Activated CD8-positive, alpha-beta memory T cell treated with anti-CD3 and anti-CD28 coated beads for 48 hours (primary cell): Measurements from ENCODE around the gene ATP1B1.

Experiments used
- DNase-seq, 3 experiments: peaks; one replicate each; pipeline ENCODE4 v3.0.0-alpha.2; 2020; ENCODE audit warnings: low read depth in 2 of 3, low spot score in 2 of 3

The ATP1B1 gene

GRCh38 chr1:169106095-169106920 is at the start of gene ATP1B1:
Gene ATP1B1 (plus strand): TSS chr1:169106690. CDS start chr1:169106830, 140 bp downstream.
- DNase-seq, result peak; percentile 50 to 64 (median 64)

- no peak for DNase-seq
Observed at GRCh38 chr1:169059421-169059820, 47.1 kb upstream of the ATP1B1 start.

DNA sequence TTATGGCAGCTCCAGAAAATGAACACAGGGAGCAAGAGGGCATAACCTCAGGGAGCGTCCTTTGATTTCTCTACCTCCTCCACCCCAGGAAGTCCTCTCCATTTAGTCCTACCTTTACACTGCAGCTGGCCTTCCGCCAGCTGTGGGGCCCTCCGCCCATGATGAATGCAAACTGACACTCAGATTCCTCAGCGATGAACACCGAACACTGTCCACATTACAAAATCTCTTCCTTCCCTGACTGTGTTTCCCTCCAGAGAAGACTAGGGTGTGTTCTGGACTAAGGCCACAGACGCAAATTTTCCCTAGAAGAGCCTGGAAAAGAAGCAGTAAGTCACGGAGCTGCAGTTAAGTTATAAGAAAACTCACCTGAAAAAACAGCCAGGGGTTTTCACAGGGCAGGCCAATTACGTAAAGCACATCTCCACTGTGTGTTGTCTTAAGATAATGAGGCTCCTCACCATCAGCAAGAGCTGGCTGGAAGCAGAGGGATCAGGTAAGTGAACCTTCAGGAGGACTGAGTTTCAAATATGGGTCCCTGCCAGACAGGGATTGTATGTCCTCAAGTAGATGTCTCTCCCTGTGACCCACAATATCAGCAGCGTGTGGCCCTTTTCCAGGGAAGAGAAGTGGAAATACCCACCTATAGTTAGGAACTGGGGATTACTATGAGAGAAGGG is 46.3 kb upstream of the ATP1B1 start:
- no peak for DNase-seq

DNA sequence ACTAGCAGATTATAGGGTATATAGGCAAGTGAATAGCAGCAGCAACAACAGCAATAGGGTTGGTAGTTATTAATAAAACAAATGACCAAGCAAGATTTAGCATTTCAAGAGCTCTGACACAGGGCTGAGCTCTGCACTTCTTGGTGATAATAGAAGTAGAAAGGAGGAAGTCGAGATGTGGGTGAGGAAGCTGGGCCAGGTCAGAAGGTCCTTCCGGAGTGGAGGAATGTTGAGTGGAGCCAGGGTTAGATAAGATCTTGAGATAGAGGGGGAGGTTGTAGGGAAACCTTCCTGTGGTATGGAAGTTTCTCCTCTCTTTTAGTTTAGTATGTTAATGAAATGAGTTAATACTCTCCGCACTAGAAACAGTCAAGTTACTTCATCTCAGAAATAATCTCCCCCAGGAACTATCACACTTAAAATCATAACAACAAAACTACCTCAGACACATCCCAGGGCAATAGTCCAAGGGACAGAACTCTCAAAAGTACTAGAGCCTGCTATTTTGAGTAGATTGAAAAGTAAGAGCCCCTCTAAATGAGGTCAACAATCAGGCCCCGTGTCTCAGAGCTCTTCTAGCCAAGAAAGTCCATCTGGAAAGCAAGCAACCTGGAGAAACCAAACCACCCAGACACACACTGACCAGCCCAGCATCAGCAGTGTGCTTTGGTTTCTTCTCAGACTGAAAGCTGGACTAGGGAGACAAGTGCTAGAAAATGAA is 45.4 kb upstream of the ATP1B1 start:
- no peak for DNase-seq

DNA sequence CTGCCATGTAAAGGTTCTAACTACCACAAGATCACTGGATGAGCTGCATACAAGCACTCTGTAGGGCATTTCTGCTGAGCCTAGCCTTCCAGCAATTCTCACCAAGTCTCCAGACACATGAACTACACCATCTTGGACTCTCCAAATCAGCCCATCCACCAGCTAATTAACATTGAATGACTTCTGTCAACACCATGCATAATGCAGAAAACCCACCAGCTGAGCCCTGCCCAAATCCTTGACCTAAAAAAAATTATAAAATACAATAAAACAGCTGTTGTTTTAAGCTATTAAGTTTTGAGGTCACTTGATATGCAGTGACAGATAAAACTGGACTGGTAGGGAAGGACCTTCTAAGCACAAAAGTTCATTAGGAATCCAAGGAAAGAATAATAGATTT is 44.3 kb upstream of the ATP1B1 start:
- DNase-seq, result no peak

GRCh38 chr1:169064103-169064502 is 42.4 kb upstream of the ATP1B1 start:
- DNase-seq, result no peak

DNA sequence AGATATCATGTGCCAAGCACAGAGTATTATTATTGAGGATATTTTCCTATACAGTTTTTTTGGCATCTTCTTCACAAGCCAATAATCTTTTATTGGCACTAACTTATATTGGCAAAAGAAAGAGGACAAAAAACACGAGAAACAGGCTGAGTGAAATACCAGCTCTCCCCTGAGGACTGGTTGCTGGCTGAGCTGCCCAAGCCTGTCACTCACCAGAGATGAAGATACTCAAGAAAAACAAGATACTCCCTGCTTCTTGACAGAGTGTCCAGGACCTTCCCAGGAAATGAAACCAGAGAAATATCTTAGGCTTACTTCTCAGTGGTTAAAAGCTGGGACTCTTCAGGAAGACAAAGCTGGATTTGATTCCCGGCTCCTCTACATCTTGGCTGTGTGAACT is 35.9 kb upstream of the ATP1B1 start:
- DNase-seq, result no peak

- DNase-seq, result no peak
Observed at GRCh38 chr1:169070958-169071357, 35.5 kb upstream of the ATP1B1 start.

- no peak for DNase-seq
Observed at GRCh38 chr1:169072945-169073725, 33.4 kb upstream of the ATP1B1 start.

DNA sequence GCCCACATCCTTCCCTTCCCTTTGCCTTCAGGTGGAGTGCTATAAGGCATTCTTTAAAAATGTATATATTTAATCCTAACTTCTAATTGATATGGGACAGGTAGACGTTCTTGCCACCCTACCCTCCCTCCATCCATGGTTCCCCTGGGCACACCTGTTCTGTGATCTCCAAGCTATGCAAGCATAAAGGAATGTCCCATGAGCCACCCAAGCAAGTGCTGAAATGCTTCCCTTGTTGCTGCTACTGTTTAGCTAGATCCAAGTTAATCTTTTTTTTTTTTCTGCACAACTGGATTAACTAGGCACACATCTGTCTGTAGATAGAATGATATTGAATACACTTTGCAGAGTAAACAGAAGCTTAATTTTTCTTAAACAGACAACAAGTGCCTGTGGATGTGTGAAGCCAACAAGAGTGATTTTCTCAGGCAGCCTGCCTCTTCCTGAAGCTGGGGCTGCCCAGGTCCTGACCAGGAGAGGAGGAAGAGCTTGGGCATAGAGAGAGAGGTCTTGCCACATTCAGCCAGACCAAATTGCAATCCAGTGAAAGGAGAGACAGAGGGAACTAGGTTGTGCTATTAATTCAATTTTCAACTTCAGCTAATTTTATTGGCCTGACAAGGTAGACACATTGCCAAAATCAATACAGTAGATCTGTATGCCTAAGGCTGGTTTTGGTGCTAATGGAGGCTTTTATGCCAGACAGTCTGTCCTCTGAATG is 28.2 kb upstream of the ATP1B1 start:
- DNase-seq, result no peak

GRCh38 chr1:169081503-169082123 is 24.9 kb upstream of the ATP1B1 start:
- no peak for DNase-seq

- DNase-seq, result no peak
Observed at GRCh38 chr1:169085911-169086310, 20.6 kb upstream of the ATP1B1 start.

GRCh38 chr1:169086603-169087455 is 19.7 kb upstream of the ATP1B1 start:
- no peak for DNase-seq

GRCh38 chr1:169087876-169088275 is 18.6 kb upstream of the ATP1B1 start:
- no peak for DNase-seq

DNA sequence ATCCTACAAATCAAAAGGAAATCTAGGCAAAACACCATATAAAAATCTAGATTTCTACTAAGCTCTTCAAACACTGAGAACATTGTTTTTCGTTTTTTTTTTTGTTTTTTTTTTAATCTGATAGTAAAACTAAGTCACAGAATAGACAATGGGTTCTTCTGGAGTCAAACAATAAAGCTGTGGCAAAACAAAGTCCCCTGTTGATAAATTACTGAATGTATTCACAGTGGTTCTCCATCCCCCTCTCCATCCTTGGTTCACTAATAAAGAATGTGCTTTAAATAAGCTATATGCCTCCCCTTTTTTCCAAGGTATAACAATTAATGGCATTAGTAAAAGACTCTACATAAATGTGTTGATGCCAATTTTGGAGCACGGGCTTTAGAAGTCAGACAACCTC is 16.7 kb upstream of the ATP1B1 start:
- no peak for DNase-seq

DNA sequence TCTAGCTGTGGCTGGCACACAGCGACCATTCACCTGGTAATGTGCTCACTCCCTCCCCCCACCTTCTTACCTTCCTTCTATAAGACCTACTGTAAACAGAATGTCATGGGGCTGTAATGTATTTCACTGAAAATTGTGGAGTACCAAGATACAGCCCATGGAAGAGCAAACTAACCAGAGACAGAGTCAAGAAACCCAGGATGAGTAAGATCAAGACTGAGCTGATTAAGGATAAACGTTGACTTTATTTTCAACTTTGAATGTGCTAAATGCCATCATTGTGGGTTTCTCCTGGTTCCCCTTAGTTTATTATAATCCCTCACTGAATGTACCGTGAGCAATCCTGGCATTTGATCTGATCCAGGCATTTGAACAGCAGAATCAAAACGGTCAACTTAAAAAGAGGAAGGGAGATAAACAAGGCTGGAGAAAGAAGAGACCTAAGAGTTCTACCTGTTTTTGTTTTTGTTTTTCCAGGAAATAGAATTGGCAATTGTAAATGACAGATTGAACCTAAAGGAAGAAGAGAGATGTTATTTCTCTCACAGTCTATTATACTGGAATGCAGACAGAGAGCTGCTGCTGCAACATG is 16.1 kb upstream of the ATP1B1 start:
- DNase-seq, result no peak

GRCh38 chr1:169090900-169091311 is 15.6 kb upstream of the ATP1B1 start:
- DNase-seq, result no peak

- no peak for DNase-seq
Observed at GRCh38 chr1:169091480-169091941, 15.0 kb upstream of the ATP1B1 start.

DNA sequence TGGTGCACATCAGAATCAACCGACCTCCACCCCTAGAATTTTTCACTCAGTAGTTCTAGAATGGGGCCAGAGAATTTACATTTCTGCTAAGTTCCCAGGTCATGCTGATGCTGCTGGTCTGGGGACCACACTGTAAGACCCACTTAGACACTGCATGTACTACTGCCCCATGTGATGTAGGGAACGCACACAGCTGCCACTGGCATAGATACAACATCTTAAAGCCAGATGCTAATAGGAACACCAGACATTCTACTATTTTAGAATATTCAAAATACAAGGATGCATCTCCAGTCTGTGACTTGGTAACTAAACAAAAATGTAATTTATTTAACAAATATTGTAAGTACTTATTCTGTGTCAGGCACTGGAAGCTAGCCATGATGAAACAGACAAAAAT is 14.1 kb upstream of the ATP1B1 start:
- no peak for DNase-seq
